ENCODE measurements around the gene KCNMA1.

Gene KCNMA1

DNA sequence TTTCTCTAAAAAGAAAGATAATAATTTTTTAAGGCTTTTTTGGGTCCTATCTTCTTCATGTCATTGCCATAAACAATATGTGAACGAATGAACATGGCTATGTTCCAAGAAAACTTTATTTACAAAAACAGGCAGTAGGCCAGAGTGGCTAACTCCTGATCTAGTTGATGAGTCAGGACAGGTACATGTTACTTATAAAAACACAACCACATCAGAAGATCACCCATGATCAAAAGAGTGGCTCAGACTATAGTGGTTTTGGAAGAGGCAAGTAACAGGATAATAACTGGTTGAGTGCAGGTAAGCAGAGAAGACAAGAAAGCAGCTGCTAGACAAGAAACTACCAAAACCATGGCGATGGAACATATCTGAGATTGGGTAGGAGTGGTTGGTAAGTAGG, 468.7 kb downstream of the KCNMA1 start:
- no peak for DNase-seq

DNA sequence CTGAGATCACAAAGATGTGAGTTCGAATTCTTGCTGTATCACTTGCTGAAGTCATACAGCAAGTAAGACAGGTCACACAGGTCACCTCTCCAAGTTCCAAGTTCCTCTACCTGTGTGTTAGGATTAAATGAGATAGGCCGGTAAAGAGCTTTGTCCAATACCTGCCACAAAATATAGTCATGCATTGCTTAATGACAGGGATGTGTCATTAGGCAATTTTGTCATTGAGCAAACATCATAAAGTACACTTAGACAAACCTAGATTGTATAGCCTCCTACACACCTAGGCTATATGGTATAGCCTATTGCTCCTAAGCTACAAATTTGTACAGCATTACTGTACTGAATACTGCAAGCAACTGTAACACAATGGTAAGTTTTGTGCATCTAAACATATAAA, 469.4 kb downstream of the KCNMA1 start:
- DNase-seq, result no peak

GRCh38 chr10:77165445-77166208, 472.0 kb downstream of the KCNMA1 start:
- DNase-seq, result peak in 29 of 56 donors; percentile 6 to 69 (median 17)

GRCh38 chr10:77164616-77165311, 472.8 kb downstream of the KCNMA1 start:
- DNase-seq, result no peak

DNA sequence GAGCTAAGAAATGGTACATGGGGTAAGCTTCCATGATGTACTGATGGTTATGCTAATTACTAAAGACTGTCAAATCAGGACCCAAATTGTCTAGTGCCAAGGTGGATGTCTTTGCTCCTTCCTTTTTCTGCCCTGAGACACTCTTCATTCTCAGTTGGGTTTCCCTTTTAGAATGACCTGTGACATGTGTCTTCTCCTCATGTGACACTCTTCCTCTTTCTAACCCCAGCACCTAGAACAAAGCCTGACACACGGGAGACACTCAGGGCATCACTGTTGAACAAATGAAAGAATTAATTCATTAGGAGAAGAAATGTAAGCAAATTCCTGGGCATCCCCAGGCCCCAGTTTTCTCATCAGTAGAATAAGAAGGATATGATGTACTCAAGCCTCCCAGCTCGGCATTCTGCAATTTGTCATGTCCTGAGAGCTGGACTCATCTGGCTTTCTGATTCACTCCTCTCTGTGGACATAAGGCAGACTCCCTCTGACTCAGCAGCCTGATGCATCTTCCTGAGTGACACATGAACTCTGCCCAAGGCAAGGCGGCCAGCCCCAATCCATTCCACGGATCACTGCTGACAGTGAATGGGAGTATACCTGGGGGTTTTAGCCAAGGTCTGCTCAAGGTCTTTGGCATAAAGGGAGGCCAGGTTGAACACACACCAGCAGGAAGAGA, 473.8 kb downstream of the KCNMA1 start:
- DNase-seq, result no peak

DNA sequence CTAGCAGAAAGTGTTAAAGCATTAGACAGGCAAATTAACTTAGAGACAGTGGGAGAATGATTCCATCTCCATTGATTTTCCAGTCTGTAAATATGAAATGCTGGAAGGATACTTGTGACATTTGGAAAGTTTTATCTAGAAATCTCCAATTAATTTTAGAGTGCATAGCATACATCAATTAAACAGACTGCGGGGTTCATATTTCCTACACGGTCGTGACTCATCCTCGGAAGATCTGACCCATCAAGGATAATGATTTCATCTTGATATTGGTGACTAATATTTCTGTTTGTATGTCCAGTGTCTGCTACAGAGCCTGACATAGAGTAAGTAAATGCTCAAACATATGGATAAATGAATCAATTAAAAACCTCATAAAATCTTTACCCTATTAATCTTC, 474.9 kb downstream of the KCNMA1 start:
- DNase-seq, result no peak

GRCh38 chr10:77160679-77161078, 476.9 kb downstream of the KCNMA1 start:
- DNase-seq, result no peak

GRCh38 chr10:77159538-77160110, 478.0 kb downstream of the KCNMA1 start:
- DNase-seq, result peak in 2 of 56 donors; percentile 16 to 21

DNA sequence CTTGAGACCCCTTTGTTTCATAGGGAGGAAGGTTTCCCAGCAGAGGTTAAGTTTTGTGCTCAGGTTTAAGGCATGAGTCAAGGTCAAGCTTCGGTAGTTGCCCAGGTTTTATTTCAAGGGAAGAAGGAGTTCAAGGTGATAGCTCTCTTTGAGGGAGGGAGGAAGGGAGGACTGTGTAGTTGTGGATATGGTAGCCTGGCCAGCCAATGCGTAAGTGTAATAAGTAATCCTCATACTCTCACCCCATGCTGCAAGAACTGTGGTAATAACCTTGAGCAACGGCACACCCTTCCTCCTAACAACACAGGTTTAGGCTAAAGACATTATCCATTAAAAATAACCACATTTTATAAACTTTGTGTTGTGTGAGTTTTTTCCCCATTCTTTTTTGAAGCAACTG, 478.9 kb downstream of the KCNMA1 start:
- no peak for DNase-seq

- DNase-seq, result no peak
These were observed 480.2 kb downstream of the KCNMA1 start for GRCh38 chr10:77157248-77158019.

DNA sequence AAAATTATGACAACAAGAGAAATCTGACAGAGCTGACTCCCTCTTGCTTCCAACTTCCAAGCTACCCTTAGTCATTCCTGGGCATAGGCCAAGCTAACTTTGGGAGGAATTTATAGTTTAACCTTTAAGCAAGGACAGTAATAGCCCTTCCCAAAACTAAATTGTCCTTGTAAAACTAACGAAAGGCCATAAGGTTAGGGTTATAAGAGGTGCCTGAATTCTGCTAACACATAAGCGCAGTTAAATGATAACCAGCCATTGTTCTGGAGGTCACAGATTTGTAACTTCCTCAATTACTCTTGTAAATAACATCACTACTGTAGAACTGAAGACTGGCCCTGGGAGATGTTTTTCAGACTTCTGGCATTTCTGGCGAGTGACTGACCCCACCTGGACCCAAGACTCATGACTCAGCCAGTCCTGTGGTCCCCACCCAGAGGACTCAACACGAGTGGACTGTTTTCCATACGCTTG, 481.2 kb downstream of the KCNMA1 start:
- no peak for DNase-seq

- DNase-seq, result no peak
These were observed 485.4 kb downstream of the KCNMA1 start for GRCh38 chr10:77152256-77152655.

DNA sequence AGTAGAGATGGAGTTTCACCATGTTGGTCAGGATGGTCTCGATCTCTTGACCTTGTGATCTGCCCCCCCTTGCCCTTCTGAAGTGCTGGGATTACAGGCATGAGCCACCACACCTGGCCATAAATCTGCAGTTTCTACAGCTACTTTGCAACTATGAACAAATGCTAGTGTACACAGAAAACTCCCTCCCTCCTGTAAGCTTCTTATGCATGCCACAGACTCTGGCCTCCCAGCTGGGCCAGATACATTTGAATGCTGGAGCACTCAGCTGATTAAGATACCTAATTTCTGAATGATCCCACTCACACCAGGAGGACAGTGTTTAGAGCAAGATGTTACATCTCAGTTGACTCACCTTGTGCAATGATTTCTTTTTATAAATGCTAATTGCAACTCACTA, 486.2 kb downstream of the KCNMA1 start:
- no peak for DNase-seq

DNA sequence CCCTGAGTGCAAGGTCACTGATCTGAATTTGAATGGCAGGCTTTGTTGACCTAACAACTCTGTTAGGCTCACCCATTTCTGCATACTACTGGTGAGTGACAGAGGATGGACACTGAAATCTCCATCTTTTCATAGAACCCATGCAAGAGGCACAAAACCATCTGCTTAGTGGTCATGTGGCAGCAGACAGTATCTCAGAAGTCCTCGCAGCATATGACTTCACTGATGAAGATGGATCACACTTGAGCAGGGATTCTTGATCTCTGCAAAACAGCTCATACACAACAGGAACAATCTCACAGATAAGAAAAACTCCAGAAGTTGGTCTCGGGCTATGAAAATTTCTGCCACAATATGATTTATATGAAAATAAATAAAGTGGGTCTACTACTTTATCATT, 487.9 kb downstream of the KCNMA1 start:
- no peak for DNase-seq

GRCh38 chr10:77149001-77149400, 488.6 kb downstream of the KCNMA1 start:
- no peak for DNase-seq

- DNase-seq, result no peak
These were observed 489.7 kb downstream of the KCNMA1 start for GRCh38 chr10:77147871-77148270.

- no peak for DNase-seq
These were observed 490.8 kb downstream of the KCNMA1 start for GRCh38 chr10:77146712-77147336.

- no peak for DNase-seq
These were observed 493.0 kb downstream of the KCNMA1 start for GRCh38 chr10:77144656-77145055.

- DNase-seq, result no peak
These were observed 498.1 kb downstream of the KCNMA1 start for GRCh38 chr10:77139252-77140160.

DNA sequence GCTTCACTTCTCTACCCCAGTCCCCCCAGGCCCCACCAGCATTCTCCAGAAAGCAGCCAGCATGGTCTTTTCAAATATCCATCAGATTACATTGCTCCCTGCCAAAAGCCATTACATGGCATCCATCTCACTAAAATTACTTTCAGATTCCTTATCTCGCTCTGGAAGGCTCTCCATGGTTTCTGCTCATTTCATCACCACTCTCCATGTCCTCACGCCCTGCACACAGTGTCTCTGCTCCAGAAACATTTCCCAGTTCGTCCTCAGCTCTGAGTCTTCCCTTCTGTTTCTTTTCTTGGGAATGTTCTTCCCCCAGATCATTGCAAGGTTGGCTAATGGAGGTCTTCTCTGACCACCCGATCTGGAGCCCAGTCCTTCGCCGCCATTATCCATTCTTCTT, 499.1 kb downstream of the KCNMA1 start:
- DNase-seq, result no peak
